Testis (tissue), 3 donors: ENCODE measurements around the gene C11orf52. TPM values are rescaled to one million over a fixed set of nuclear protein-coding genes. Genes with fewer than 3 reads are reported as not detected.

ENCODE experiments used
- DNase-seq: peaks from one replicate; pipeline ENCODE4 v3.0.0-alpha.2; 2019
- H3K27ac ChIP-seq, 2 donors: fragments of 200-600 bp; sonication (generic); one replicate each; pipeline ENCODE4 v1.5.1; 2019
- H3K27me3 ChIP-seq: fragments of 200-600 bp; sonication (generic); one replicate; pipeline ENCODE4 v1.5.1; 2019
- H3K36me3 ChIP-seq: fragments of 200-600 bp; sonication (generic); one replicate; pipeline ENCODE4 v1.5.1; 2017; ENCODE audit warnings: low read depth; ENCODE audit errors: missing control alignments
- H3K4me1 ChIP-seq: fragments of 200-600 bp; sonication (generic); one replicate; pipeline ENCODE4 v1.5.1; 2019
- H3K4me3 ChIP-seq, 2 donors: fragments of 200-600 bp; sonication (generic); one replicate each; pipeline ENCODE4 v1.5.1; 2017 to 2019
- H3K9me3 ChIP-seq: fragments of 200-600 bp; sonication (generic); one replicate; pipeline ENCODE4 v1.5.1; 2017
- CTCF ChIP-seq, 3 experiments: fragments of 450-650 bp in 2 of 3; fragments of 200-600 bp in 1 of 3; sonication (generic) in 1 of 3; IDR thresholded peaks; one replicate each; pipeline ENCODE4 v1.5.1; 2016 to 2019; ENCODE audit warnings: antibody characterized with exemption in 3 of 3, mild to moderate bottlenecking in 2 of 3, moderate library complexity in 1 of 3
- POLR2A ChIP-seq: fragments of 450-650 bp; IDR thresholded peaks from one replicate; pipeline ENCODE4 v1.6.1; 2017; ENCODE audit warnings: antibody characterized with exemption, mild to moderate bottlenecking, moderate library complexity
- WGBS, 2 donors: methylation state at CpG; one replicate each; pipeline ENCODE4 v1.1.5; 2018; 5-methylcytosine and 5-hydroxymethylcytosine counted together
- intact Hi-C: fragments of 100-400 bp; cut with DNase I; formaldehyde crosslinking; loops from one replicate; pipeline ENCODE4 v1.15.1; 2023; ENCODE audit warnings: low total_unique reads
- polyA plus RNA-seq: library from polyadenylated mRNA; stranded (reverse); fragments of 350-450 nt; fragmentation: Illumina TruSeq; extraction: RNeasy Lipid Tissue Mini Kit (QIAGEN cat#74804); gene quantifications from one replicate; pipeline ENCODE4 v1.2.3, GENCODE V29; 2014; ENCODE audit warnings: low read depth, low replicate concordance; ENCODE audit not compliant: insufficient read depth
- small RNA-seq, 2 donors: library from RNA; depleted of rRNA; stranded (forward); fragments of <200 nt; gene quantifications; one replicate each; pipeline ENCODE3, GENCODE V24; 2016
- total RNA-seq, 2 donors: library from RNA; depleted of rRNA; stranded (reverse); fragments of >200 nt; gene quantifications; one replicate each; pipeline ENCODE4 v1.2.3, GENCODE V29; 2016

Gene C11orf52
- total and polyA plus RNA-seq, 3 donors from 2014 or later: 1.4 to 2.0 (median 1.6) TPM

GRCh38 chr11:111976119-111976766 is 57.5 kb downstream of the C11orf52 start:
- Histone ChIP-seq H3K27me3 (no peaks in the 10 kb centered on the region), H3K36me3 (no peaks in the 10 kb centered on the region), H3K4me1 (no peaks in the 10 kb centered on the region), H3K27ac (peak overlapping the region in 1 of 2 donors; percentile 88), H3K9me3 (no peaks in the 10 kb centered on the region), H3K4me3 (peak overlapping the region; percentile 63 to 67)
- DNase-seq: no peak
- intact Hi-C loops: loop anchor here (5.0 kb wide), 1 partner anchor 39 kb away; the partner anchor contains the start of gene DIXDC1
- 37 to 49% methylated on average over 7 of the region's 7 CpGs for WGBS, 2 donors
- TF ChIP-seq CTCF (IDR thresholded peaks at IDR 0.05) (no peak), POLR2A (no peak)

Small RNA genes within 50 kb of the gene (small RNA-seq; reads per million reads assigned to genes)
- gene C11orf52 (0 reads per million in 2 donors), gene RNA5SP351 (0 reads per million in 2 donors), gene RPL37AP8 (0 reads per million in 2 donors)

Other genes with a start within 250 kb of the C11orf52 start
- 10 to 100 TPM; 67.2 to 75.8 TPM for gene PPP2R1B, start 152.5 kb upstream of the C11orf52 start, total RNA-seq
- gene PPP2R1B, start 152.5 kb upstream of the C11orf52 start, polyA plus RNA-seq: 115 TPM
- gene ALG9, start 47.3 kb upstream of the C11orf52 start, total RNA-seq: 10 to 100 TPM; 41.3 to 42.0 TPM
- gene ALG9, start 47.3 kb upstream of the C11orf52 start, polyA plus RNA-seq: 40.1 TPM
- gene FDXACB1, start 39.7 kb upstream of the C11orf52 start, total RNA-seq: 1 to 10 TPM; 7.4 to 7.8 TPM
- 7.2 TPM for gene FDXACB1, start 39.7 kb upstream of the C11orf52 start, polyA plus RNA-seq
- gene CFAP68, start 39.4 kb upstream of the C11orf52 start, total RNA-seq: 10 to 100 TPM; 62.7 to 68.5 TPM
- 103 TPM for gene CFAP68, start 39.4 kb upstream of the C11orf52 start, polyA plus RNA-seq
- gene CRYAB, start 7.1 kb upstream of the C11orf52 start, total RNA-seq: 10 to 100 TPM; 18.4 to 20.6 TPM
- gene CRYAB, start 7.1 kb upstream of the C11orf52 start, polyA plus RNA-seq: 116 TPM
- not detected for gene HSPB2, start 6.2 kb upstream of the C11orf52 start, total RNA-seq
- 6.0 TPM for gene HSPB2, start 6.2 kb upstream of the C11orf52 start, polyA plus RNA-seq
- 10 to 100 TPM; 21.8 to 26.6 TPM for gene DIXDC1, start 18.4 kb downstream of the C11orf52 start, total RNA-seq
- 49.5 TPM for gene DIXDC1, start 18.4 kb downstream of the C11orf52 start, polyA plus RNA-seq
- gene DLAT, start 106.5 kb downstream of the C11orf52 start, total RNA-seq: 10 to 100 TPM; 20.9 to 21.9 TPM
- 23.2 TPM for gene DLAT, start 106.5 kb downstream of the C11orf52 start, polyA plus RNA-seq
- gene PIH1D2, start 155.1 kb downstream of the C11orf52 start, total RNA-seq: 10 to 100 TPM; 31.2 to 59.5 TPM
- 97.8 TPM for gene PIH1D2, start 155.1 kb downstream of the C11orf52 start, polyA plus RNA-seq
- 10 to 100 TPM; 14.8 to 20.8 TPM for gene NKAPD1, start 155.4 kb downstream of the C11orf52 start, total RNA-seq
- 18.7 TPM for gene NKAPD1, start 155.4 kb downstream of the C11orf52 start, polyA plus RNA-seq
- 10 to 100 TPM; 50.9 to 61.3 TPM for gene TIMM8B, start 167.8 kb downstream of the C11orf52 start, total RNA-seq
- 72.4 TPM for gene TIMM8B, start 167.8 kb downstream of the C11orf52 start, polyA plus RNA-seq
- 10 to 100 TPM; 48.7 to 60.5 TPM for gene SDHD, start 168.0 kb downstream of the C11orf52 start, total RNA-seq
- 75.9 TPM for gene SDHD, start 168.0 kb downstream of the C11orf52 start, polyA plus RNA-seq
- 1 to 10 TPM; 4.7 to 7.9 TPM for gene IL18, start 245.2 kb downstream of the C11orf52 start, total RNA-seq
- 7.4 TPM for gene IL18, start 245.2 kb downstream of the C11orf52 start, polyA plus RNA-seq
- 10 to 100 TPM in 1 of 2 donors, 1 to 10 TPM in 1; 6.3 to 11.6 TPM for gene TEX12, start 248.5 kb downstream of the C11orf52 start, total RNA-seq
- 21.8 TPM for gene TEX12, start 248.5 kb downstream of the C11orf52 start, polyA plus RNA-seq